HEK293T (cell line): Measurements from ENCODE around the gene OTOA.
A peak's percentile ranks its signal among the peaks of the same experiment; 100 is the strongest.
"Not testable (repeated sequence)": the region's sequence is repeated elsewhere in the genome, so short reads cannot be mapped to it uniquely, and the experiment has no call there.

Experiments
- CTCF ChIA-PET: fragments of 350-600 bp; formaldehyde crosslinking; extraction: SDS; loops from one replicate; lab custom pipeline; 2021; ENCODE audit warnings: antibody characterized with exemption, inconsistent platforms; lab: Yijun Ruan, JAX
- POLR2A ChIA-PET: fragments of 350-600 bp; formaldehyde crosslinking; extraction: SDS; loops from one replicate; lab custom pipeline; 2020; ENCODE audit warnings: antibody characterized with exemption, inconsistent platforms; lab: Yijun Ruan, JAX
- DNase-seq: peaks from one replicate; pipeline ENCODE4 v3.0.0; 2012; ENCODE audit warnings: mixed read lengths; ENCODE audit errors: extremely low spot score
- ARNT ChIP-seq: fragments of 450-650 bp; IDR thresholded peaks from 2 replicates; pipeline ENCODE4 v1.6.1; 2017; ENCODE audit warnings: mild to moderate bottlenecking
- BHLHE40 ChIP-seq: fragments of 450-650 bp; IDR thresholded peaks from 2 replicates; pipeline ENCODE4 v1.6.1; 2016; ENCODE audit warnings: mild to moderate bottlenecking, moderate library complexity, borderline replicate concordance
- CTBP1 ChIP-seq: fragments of 450-650 bp; IDR thresholded peaks from 2 replicates; pipeline ENCODE4 v1.6.1; 2016; ENCODE audit warnings: borderline replicate concordance
- ELF4 ChIP-seq: fragments of 450-650 bp; IDR thresholded peaks from 2 replicates; pipeline ENCODE4 v1.6.1; 2017; ENCODE audit warnings: antibody characterized with exemption
- FOXA1 ChIP-seq: fragments of 450-650 bp; IDR thresholded peaks from 2 replicates; pipeline ENCODE4 v1.6.1; 2016; ENCODE audit warnings: mild to moderate bottlenecking
- FOXK2 ChIP-seq: fragments of 450-650 bp; IDR thresholded peaks from 2 replicates; pipeline ENCODE4 v1.6.1; 2016; ENCODE audit warnings: mild to moderate bottlenecking
- FOXM1 ChIP-seq: fragments of 450-650 bp; IDR thresholded peaks from 2 replicates; pipeline ENCODE4 v1.6.1; 2017; ENCODE audit warnings: mild to moderate bottlenecking, borderline replicate concordance
- HDGF ChIP-seq: fragments of 450-650 bp; IDR thresholded peaks from 2 replicates; pipeline ENCODE4 v1.6.1; 2017; ENCODE audit warnings: antibody characterized with exemption, borderline replicate concordance
- L3MBTL2 ChIP-seq: fragments of 450-650 bp; conservative IDR thresholded peaks from 2 replicates; pipeline ENCODE4 v1.6.1; 2016; ENCODE audit warnings: mild to moderate bottlenecking
- LEF1 ChIP-seq: fragments of 450-650 bp; IDR thresholded peaks from 2 replicates; pipeline ENCODE4 v1.6.1; 2017; ENCODE audit warnings: mild to moderate bottlenecking, borderline replicate concordance
- NFRKB ChIP-seq: fragments of 450-650 bp; IDR thresholded peaks from 2 replicates; pipeline ENCODE4 v1.6.1; 2016; ENCODE audit warnings: mild to moderate bottlenecking, moderate library complexity
- PKNOX1 ChIP-seq: fragments of 450-650 bp; IDR thresholded peaks from 2 replicates; pipeline ENCODE4 v1.6.1; 2016
- SP1 ChIP-seq: fragments of 450-650 bp; IDR thresholded peaks from 2 replicates; pipeline ENCODE4 v1.6.1; 2017
- SUZ12 ChIP-seq: fragments of 450-650 bp; IDR thresholded peaks from 2 replicates; pipeline ENCODE4 v1.6.1; 2016; ENCODE audit warnings: mild to moderate bottlenecking
- TARDBP ChIP-seq: fragments of 450-650 bp; IDR thresholded peaks from 2 replicates; pipeline ENCODE4 v1.6.1; 2016
- ZNF384 ChIP-seq: fragments of 450-650 bp; IDR thresholded peaks from 2 replicates; pipeline ENCODE4 v1.6.1; 2016

The OTOA gene

GRCh38 chr16:21666772-21667171 is 3.0 kb downstream of the OTOA start:
- no peak for DNase-seq
- CTCF ChIA-PET = interaction anchor here (1.8 kb wide), 1 partner anchor 9 kb away, joined by 7 read pairs; no protein-coding TSS in a partner anchor
- TF ChIP-seq ZNF384 = no peak
- POLR2A ChIA-PET = interaction anchor here (0.5 kb wide), 1 partner anchor 10 kb away, joined by 3 read pairs; no protein-coding TSS in a partner anchor

- CTCF ChIA-PET = interaction anchor here (0.7 kb wide), 1 partner anchor 14 kb away, joined by 3 read pairs; no protein-coding TSS in a partner anchor
- POLR2A ChIA-PET = no interaction called here
- no peak for TF ChIP-seq ARNT
- no peak for TF ChIP-seq SUZ12
- TF ChIP-seq SP1 = no peak
- TF ChIP-seq L3MBTL2 = no peak
- no peak for TF ChIP-seq HDGF
- TF ChIP-seq FOXK2 = no peak
- no peak for TF ChIP-seq NFRKB
- no peak for TF ChIP-seq ZNF384
- TF ChIP-seq CTBP1 = no peak
Observed at GRCh38 chr16:21667575-21667974, 3.8 kb downstream of the OTOA start.

GRCh38 chr16:21673469-21673868 is 9.7 kb downstream of the OTOA start:
- TF ChIP-seq NFRKB = no peak
- no peak for TF ChIP-seq BHLHE40
- POLR2A ChIA-PET = no interaction called here
- no peak for DNase-seq
- CTCF ChIA-PET = no interaction called here

More at GRCh38 chr16:21667575-21667974, 3.8 kb downstream of the OTOA start:
- DNase-seq = no peak

- POLR2A ChIA-PET, DNase-seq, CTCF ChIA-PET: not testable (repeated sequence)
Observed at GRCh38 chr16:21674456-21674855, 10.7 kb downstream of the OTOA start.

- CTCF ChIA-PET, POLR2A ChIA-PET, DNase-seq: not testable (repeated sequence)
Observed at GRCh38 chr16:21680714-21681113, 16.9 kb downstream of the OTOA start.

- CTCF ChIA-PET = no interaction called here
- no peak for DNase-seq
- POLR2A ChIA-PET = no interaction called here
- TF ChIP-seq SP1 (no peak), ELF4 (no peak), ZNF384 (no peak), SUZ12 (no peak), FOXK2 (no peak), HDGF (no peak), NFRKB (no peak), TARDBP (no peak), FOXA1 (no peak), PKNOX1 (no peak), ARNT (no peak), FOXM1 (no peak)
Observed at GRCh38 chr16:21683184-21683583, 19.4 kb downstream of the OTOA start.

- peak; percentile 64 for DNase-seq
- TF ChIP-seq PKNOX1 (no peak), L3MBTL2 (no peak), FOXM1 (no peak), CTBP1 (no peak), ELF4 (no peak), ZNF384 (no peak), FOXK2 (no peak), FOXA1 (no peak), LEF1 (no peak), TARDBP (no peak), HDGF (no peak), NFRKB (no peak), BHLHE40 (no peak)
- ChIA-PET POLR2A (no interaction called here), CTCF (interaction anchor here (0.7 to 1.4 kb wide), 2 partner anchors 10 to 16 kb away, joined by 5 to 6 read pairs; no protein-coding TSS in a partner anchor)
Observed at GRCh38 chr16:21684199-21684598, 20.4 kb downstream of the OTOA start.

- no peak for DNase-seq
- TF ChIP-seq FOXK2 (no peak), FOXM1 (no peak), L3MBTL2 (no peak), PKNOX1 (no peak), SP1 (no peak)
- CTCF ChIA-PET = interaction anchor here (1.4 kb wide), 1 partner anchor 9 kb away, joined by 6 read pairs; no protein-coding TSS in a partner anchor
- POLR2A ChIA-PET = no interaction called here
Observed at GRCh38 chr16:21685034-21685455, 21.3 kb downstream of the OTOA start.
